ENCODE data around the gene XPNPEP2. TPM values are rescaled to one million over a fixed set of nuclear protein-coding genes. Genes with fewer than 3 reads are reported as not detected.

The XPNPEP2 gene
- total and polyA plus RNA-seq, 8 donors: 0.33 to 16.3 (median 1.7) TPM

GRCh38 chrX:129798456-129798855 lies 59.7 kb downstream of the XPNPEP2 start:
- H3K9me3 ChIP-seq: no peaks in the 10 kb centered on the region
- H3K4me3 ChIP-seq: no peak overlapping the region
- H3K27ac ChIP-seq: no peak overlapping the region
- no peak for DNase-seq
- H3K4me1 ChIP-seq: no peaks in the 10 kb centered on the region
- intact Hi-C loops (cut with DNase I; ENCODE audit: low total_unique reads): no loop called here
- WGBS, 5 donors: 71 to 97% (median 94%) methylated on average over 3 of the region's 3 CpGs
- H3K27me3 ChIP-seq: no peaks in the 10 kb centered on the region
- TF ChIP-seq CTCF (IDR thresholded peaks at IDR 0.05) (no peak), POLR2A (IDR thresholded peaks at IDR 0.05) (no peak), POLR2AphosphoS5 (IDR thresholded peaks at IDR 0.05) (no peak), EP300 (IDR thresholded peaks at IDR 0.05) (no peak)
- peaks cover 0 to 16% (median 7%) of the 10 kb centered on the region in 4 donors for H3K36me3 ChIP-seq

GRCh38 chrX:129798888-129799287 lies 60.1 kb downstream of the XPNPEP2 start:
- no peaks in the 10 kb centered on the region for H3K9me3 ChIP-seq
- no peaks in the 10 kb centered on the region for H3K27me3 ChIP-seq
- H3K4me1 ChIP-seq: no peaks in the 10 kb centered on the region
- H3K27ac ChIP-seq: no peak overlapping the region
- WGBS, 5 donors: 64 to 97% (median 80%) methylated on average over 5 of the region's 5 CpGs
- H3K36me3 ChIP-seq: peaks cover 0 to 16% (median 6%) of the 10 kb centered on the region in 4 donors
- intact Hi-C loops (cut with DNase I; ENCODE audit: low total_unique reads): no loop called here
- no peak for DNase-seq
- no peak overlapping the region for H3K4me3 ChIP-seq
- TF ChIP-seq EP300 (IDR thresholded peaks at IDR 0.05): no peak
- TF ChIP-seq POLR2AphosphoS5 (IDR thresholded peaks at IDR 0.05): no peak
- no peak for TF ChIP-seq CTCF (IDR thresholded peaks at IDR 0.05)
- no peak for TF ChIP-seq POLR2A (IDR thresholded peaks at IDR 0.05)

- no peaks in the 10 kb centered on the region for H3K27me3 ChIP-seq
- H3K4me3 ChIP-seq: no peak overlapping the region
- 43 to 89% (median 78%) methylated on average over 4 of the region's 4 CpGs for WGBS, 5 donors
- no peak overlapping the region for H3K27ac ChIP-seq
- peaks cover 0 to 25% (median 13%) of the 10 kb centered on the region in 4 donors for H3K36me3 ChIP-seq
- no peaks in the 10 kb centered on the region for H3K4me1 ChIP-seq
- intact Hi-C loops (cut with DNase I; ENCODE audit: low total_unique reads): no loop called here
- H3K9me3 ChIP-seq: no peaks in the 10 kb centered on the region
- no peak for DNase-seq
- TF ChIP-seq POLR2AphosphoS5 (IDR thresholded peaks at IDR 0.05) (no peak), POLR2A (IDR thresholded peaks at IDR 0.05) (no peak), CTCF (IDR thresholded peaks at IDR 0.05) (no peak), EP300 (IDR thresholded peaks at IDR 0.05) (no peak)
Observed at GRCh38 chrX:129800186-129800585, 61.4 kb downstream of the XPNPEP2 start.

- no peaks in the 10 kb centered on the region for H3K4me1 ChIP-seq
- DNase-seq: no peak
- no peak overlapping the region for H3K4me3 ChIP-seq
- no peak for TF ChIP-seq POLR2AphosphoS5 (IDR thresholded peaks at IDR 0.05)
- no peak for TF ChIP-seq EP300 (IDR thresholded peaks at IDR 0.05)
- TF ChIP-seq CTCF (IDR thresholded peaks at IDR 0.05): no peak
- no peak for TF ChIP-seq POLR2A (IDR thresholded peaks at IDR 0.05)
- H3K9me3 ChIP-seq: no peaks in the 10 kb centered on the region
- H3K36me3 ChIP-seq: peaks cover 0 to 38% (median 27%) of the 10 kb centered on the region in 4 donors
- no peaks in the 10 kb centered on the region for H3K27me3 ChIP-seq
- H3K27ac ChIP-seq: no peak overlapping the region
- 43 to 67% (median 63%) methylated on average over 1 of the region's 1 CpG for WGBS, 5 donors
- intact Hi-C loops (cut with DNase I; ENCODE audit: low total_unique reads): no loop called here
Observed at GRCh38 chrX:129802863-129803262, 64.1 kb downstream of the XPNPEP2 start.

Measured in stomach (tissue), 9 donors.